Trophoblast cell (in vitro differentiated cells and primary cell): ENCODE data around the gene DYNC2H1. TPM values are rescaled to one million over a fixed set of nuclear protein-coding genes. Genes with fewer than 3 reads are reported as not detected.

Experiments used
- DNase-seq, 2 donors: peaks; one replicate each; pipeline ENCODE4 v3.0.0-alpha.2; 2016
- H2AFZ ChIP-seq: 2 replicates; pipeline ENCODE4 v1.6.1; 2013; ENCODE audit warnings: low read length, moderate library complexity, mild to moderate bottlenecking; ENCODE audit not compliant: insufficient read depth, poor library complexity
- H2AK5ac ChIP-seq: 2 replicates; pipeline ENCODE4 v1.6.1; 2013; ENCODE audit warnings: mild to moderate bottlenecking, low read length
- H2BK120ac ChIP-seq: 2 replicates; pipeline ENCODE4 v1.6.1; 2013; ENCODE audit warnings: low read length, mild to moderate bottlenecking, moderate library complexity; ENCODE audit not compliant: insufficient read depth, poor library complexity
- H2BK12ac ChIP-seq: 2 replicates; pipeline ENCODE4 v1.6.1; 2013; ENCODE audit warnings: mild to moderate bottlenecking, low read length, moderate library complexity
- H2BK5ac ChIP-seq: 2 replicates; pipeline ENCODE4 v1.6.1; 2013; ENCODE audit warnings: low read length, low read depth, moderate library complexity, mild to moderate bottlenecking; ENCODE audit not compliant: poor library complexity
- H3K14ac ChIP-seq: 2 replicates; pipeline ENCODE4 v1.6.1; 2013; ENCODE audit warnings: mild to moderate bottlenecking, low read length
- H3K18ac ChIP-seq: 2 replicates; pipeline ENCODE4 v1.6.1; 2013; ENCODE audit warnings: mild to moderate bottlenecking, low read length
- H3K23ac ChIP-seq: 2 replicates; pipeline ENCODE4 v1.6.1; 2013; ENCODE audit warnings: low read length
- H3K27ac ChIP-seq: 2 replicates; pipeline ENCODE4 v1.5.1; 2013; ENCODE audit warnings: low read depth, mild to moderate bottlenecking, inconsistent platforms, low read length, moderate library complexity
- H3K27me3 ChIP-seq: 2 replicates; pipeline ENCODE4 v1.6.1; 2013; ENCODE audit warnings: inconsistent platforms, mild to moderate bottlenecking, low read length, moderate library complexity; ENCODE audit not compliant: insufficient read depth
- H3K36me3 ChIP-seq, 2 experiments: 1 replicate in 1 of 2; 2 replicates in 1 of 2; pipeline ENCODE4 v1.6.1; 2013; ENCODE audit warnings: low read length in 2 of 2, mild to moderate bottlenecking in 2 of 2, moderate library complexity in 1 of 2; ENCODE audit not compliant: insufficient read depth in 2 of 2, control insufficient read depth in 1 of 2
- H3K4ac ChIP-seq: 2 replicates; pipeline ENCODE4 v1.6.1; 2013; ENCODE audit warnings: low read depth, mild to moderate bottlenecking, low read length, moderate library complexity
- H3K4me1 ChIP-seq, 2 experiments: 1 replicate in 1 of 2; 2 replicates in 1 of 2; pipeline ENCODE4 v1.6.1; 2013; ENCODE audit warnings: low read length in 2 of 2, mild to moderate bottlenecking in 2 of 2, moderate library complexity in 1 of 2; ENCODE audit not compliant: insufficient read depth in 2 of 2, control insufficient read depth in 1 of 2
- H3K4me2 ChIP-seq: 2 replicates; pipeline ENCODE4 v1.6.1; 2013; ENCODE audit warnings: inconsistent platforms, mild to moderate bottlenecking, low read length, moderate library complexity
- H3K4me3 ChIP-seq: 2 replicates; pipeline ENCODE4 v1.5.1; 2013; ENCODE audit warnings: mild to moderate bottlenecking, low read depth, low read length, inconsistent platforms
- H3K79me1 ChIP-seq: one replicate; pipeline ENCODE4 v1.6.1; 2013; ENCODE audit warnings: low read length
- H3K79me2 ChIP-seq: 2 replicates; pipeline ENCODE4 v1.6.1; 2013; ENCODE audit warnings: low read length, mild to moderate bottlenecking; ENCODE audit not compliant: control insufficient read depth, insufficient read depth, poor library complexity
- H3K9ac ChIP-seq: 2 replicates; pipeline ENCODE4 v1.6.1; 2013; ENCODE audit warnings: mild to moderate bottlenecking, low read length
- H3K9me3 ChIP-seq: 2 replicates; pipeline ENCODE4 v1.6.1; 2013; ENCODE audit warnings: low read depth, mild to moderate bottlenecking, control low read depth, inconsistent platforms, low read length; ENCODE audit not compliant: insufficient read depth
- H4K12ac ChIP-seq: 2 replicates; pipeline ENCODE4 v1.6.1; 2013; ENCODE audit warnings: low read depth, mild to moderate bottlenecking, low read length, moderate library complexity
- H4K8ac ChIP-seq: 2 replicates; pipeline ENCODE4 v1.6.1; 2013; ENCODE audit warnings: low read depth, mild to moderate bottlenecking, low read length, moderate library complexity
- H4K91ac ChIP-seq: one replicate; pipeline ENCODE4 v1.6.1; 2013; ENCODE audit warnings: low read depth, mild to moderate bottlenecking, low read length, moderate library complexity
- WGBS: extraction: QIAGEN DNeasy Blood & Tissue Kit; methylation state at CpG from one replicate; pipeline ENCODE4 v1.1.7; 2013; ENCODE audit warnings: missing lambda C conversion rate; ENCODE audit not compliant: insufficient read length, insufficient coverage; ENCODE audit errors: extremely low coverage; 5-methylcytosine and 5-hydroxymethylcytosine counted together
- polyA plus RNA-seq: library from polyadenylated mRNA; stranded (reverse); fragments of 200-250 nt; gene quantifications from 2 replicates; pipeline ENCODE4 v1.2.3, GENCODE V29; 2013

The DYNC2H1 gene
- 1.4 TPM in 2 replicates for polyA plus RNA-seq

GRCh38 chr11:103108933-103109817 lies at the start of gene DYNC2H1:
DYNC2H1 (plus strand) TSS chr11:103109426; CDS start chr11:103109575, 149 bp downstream.
- peak; percentile 87 to 94 for DNase-seq
- peak within 1 kb of the TSS; percentile 70 for H4K8ac ChIP-seq
- H4K12ac ChIP-seq = peak within 1 kb of the TSS; percentile 43
- H3K23ac ChIP-seq = no peak within 1 kb of the TSS
- H2AK5ac ChIP-seq = no peak within 1 kb of the TSS
- H3K18ac ChIP-seq = no peak within 1 kb of the TSS
- H3K27me3 ChIP-seq = no peaks in the 10 kb centered on the region
- H3K36me3 ChIP-seq = no peaks in the 10 kb centered on the region
- no peak within 1 kb of the TSS for H4K91ac ChIP-seq
- H2BK12ac ChIP-seq = no peak within 1 kb of the TSS
- no peaks in the 10 kb centered on the region for H3K79me2 ChIP-seq
- no peaks in the 10 kb centered on the region for H3K79me1 ChIP-seq
- no peak within 1 kb of the TSS for H3K4ac ChIP-seq
- no CpG with 5 or more reads among the region's 53 CpGs for WGBS
- H2AFZ ChIP-seq = peak within 1 kb of the TSS; percentile 97
- no peak within 1 kb of the TSS for H3K27ac ChIP-seq
- H3K4me3 ChIP-seq = peak within 1 kb of the TSS; percentile 77
- H3K9ac ChIP-seq = peak within 1 kb of the TSS; percentile 85
- peaks cover 2 to 6% of the 10 kb centered on the region in 2 experiments for H3K4me1 ChIP-seq
- H3K4me2 ChIP-seq = peak within 1 kb of the TSS; percentile 89
- no peak within 1 kb of the TSS for H2BK120ac ChIP-seq
- no peaks in the 10 kb centered on the region for H3K9me3 ChIP-seq
- no peak within 1 kb of the TSS for H3K14ac ChIP-seq
- no peak within 1 kb of the TSS for H2BK5ac ChIP-seq

GRCh38 chr11:103061656-103062055 lies 47.6 kb upstream of the DYNC2H1 start:
- Histone ChIP-seq H3K4me2 (no peak overlapping the region), H4K8ac (no peak overlapping the region), H3K23ac (no peak overlapping the region), H3K9me3 (no peaks in the 10 kb centered on the region), H2BK12ac (no peak overlapping the region), H3K18ac (no peak overlapping the region), H4K91ac (no peak overlapping the region), H3K27me3 (no peaks in the 10 kb centered on the region), H3K36me3 (peaks cover 2 to 4% of the 10 kb centered on the region in 2 experiments), H3K4me1 (no peaks in the 10 kb centered on the region), H3K79me1 (no peaks in the 10 kb centered on the region), H3K27ac (no peak overlapping the region), H4K12ac (no peak overlapping the region), H3K9ac (no peak overlapping the region), H2BK120ac (no peak overlapping the region), H3K79me2 (no peaks in the 10 kb centered on the region), H2AK5ac (no peak overlapping the region), H2AFZ (no peak overlapping the region), H3K14ac (no peak overlapping the region), H3K4me3 (no peak overlapping the region), H2BK5ac (no peak overlapping the region), H3K4ac (no peak overlapping the region)
- WGBS = no CpG with 5 or more reads among the region's 1 CpG
- DNase-seq = no peak

- H4K12ac ChIP-seq = no peak overlapping the region
- H3K79me1 ChIP-seq = no peaks in the 10 kb centered on the region
- H2AK5ac ChIP-seq = no peak overlapping the region
- no peak for DNase-seq
- H4K91ac ChIP-seq = no peak overlapping the region
- peaks cover 2 to 4% of the 10 kb centered on the region in 2 experiments for H3K36me3 ChIP-seq
- H3K9me3 ChIP-seq = no peaks in the 10 kb centered on the region
- no peak overlapping the region for H3K23ac ChIP-seq
- H4K8ac ChIP-seq = no peak overlapping the region
- H2BK12ac ChIP-seq = no peak overlapping the region
- H3K27ac ChIP-seq = no peak overlapping the region
- H3K79me2 ChIP-seq = peaks cover 2% of the 10 kb centered on the region
- H3K18ac ChIP-seq = no peak overlapping the region
- no peak overlapping the region for H3K4me2 ChIP-seq
- no peak overlapping the region for H2AFZ ChIP-seq
- no peak overlapping the region for H2BK5ac ChIP-seq
- H2BK120ac ChIP-seq = no peak overlapping the region
- H3K9ac ChIP-seq = no peak overlapping the region
- no peak overlapping the region for H3K14ac ChIP-seq
- H3K4ac ChIP-seq = no peak overlapping the region
- H3K4me3 ChIP-seq = no peak overlapping the region
- H3K27me3 ChIP-seq = no peaks in the 10 kb centered on the region
- no CpG with 5 or more reads among the region's 1 CpG for WGBS
- H3K4me1 ChIP-seq = no peaks in the 10 kb centered on the region
These were observed 42.1 kb upstream of the DYNC2H1 start for GRCh38 chr11:103067118-103067517.

- peaks cover 4% of the 10 kb centered on the region in 2 experiments for H3K36me3 ChIP-seq
- no peak overlapping the region for H3K14ac ChIP-seq
- no peak overlapping the region for H3K4me2 ChIP-seq
- H4K91ac ChIP-seq = no peak overlapping the region
- no peak overlapping the region for H3K18ac ChIP-seq
- no peak overlapping the region for H2AK5ac ChIP-seq
- no peak overlapping the region for H2AFZ ChIP-seq
- no peak overlapping the region for H3K23ac ChIP-seq
- no peaks in the 10 kb centered on the region for H3K27me3 ChIP-seq
- H2BK12ac ChIP-seq = no peak overlapping the region
- no peak overlapping the region for H3K4me3 ChIP-seq
- no peak overlapping the region for H3K9ac ChIP-seq
- H2BK5ac ChIP-seq = no peak overlapping the region
- H3K4ac ChIP-seq = peak overlapping the region; percentile 62
- H3K27ac ChIP-seq = no peak overlapping the region
- H4K8ac ChIP-seq = no peak overlapping the region
- H4K12ac ChIP-seq = no peak overlapping the region
- H3K9me3 ChIP-seq = no peaks in the 10 kb centered on the region
- no CpG with 5 or more reads among the region's 2 CpGs for WGBS
- H3K79me2 ChIP-seq = peaks cover 2% of the 10 kb centered on the region
- H2BK120ac ChIP-seq = no peak overlapping the region
- no peak for DNase-seq
- no peaks in the 10 kb centered on the region for H3K4me1 ChIP-seq
- no peaks in the 10 kb centered on the region for H3K79me1 ChIP-seq
These were observed 39.9 kb upstream of the DYNC2H1 start for GRCh38 chr11:103069367-103069766.
